OCI-LY1 (cell line): ENCODE measurements around the gene TTF2.

ENCODE experiments used
- CTCF ChIP-seq: fragments of 200-600 bp; sonication (generic), shearing (Covaris generic); IDR thresholded peaks from 2 replicates; pipeline ENCODE4 v1.5.1; 2017; ENCODE audit warnings: mild to moderate bottlenecking, antibody characterized with exemption, low read length, moderate library complexity, mixed read lengths
- EZH2 ChIP-seq: fragments of 200-600 bp; sonication (generic), shearing (Covaris generic); IDR thresholded peaks from 2 replicates; pipeline ENCODE4 v1.8.0; 2017; ENCODE audit warnings: borderline replicate concordance, mixed run types, mild to moderate bottlenecking, antibody characterized with exemption, low read length, moderate library complexity, mixed read lengths

GRCh38 chr1:117127795-117128194 lies 67.7 kb downstream of the TTF2 start:
- TF ChIP-seq CTCF (no peak), EZH2 (no peak)
